ENCODE data around the gene TTC34. TPM values are rescaled to one million over a fixed set of nuclear protein-coding genes. Genes with fewer than 3 reads are reported as not detected.

The TTC34 gene
- total and polyA plus RNA-seq, 9 of the 15 experiments (the other 6 are each of a cell fraction or from before 2014, with no cell fraction given), result 0.03 to 0.38 (median 0.05) TPM; not detected in 2

DNA sequence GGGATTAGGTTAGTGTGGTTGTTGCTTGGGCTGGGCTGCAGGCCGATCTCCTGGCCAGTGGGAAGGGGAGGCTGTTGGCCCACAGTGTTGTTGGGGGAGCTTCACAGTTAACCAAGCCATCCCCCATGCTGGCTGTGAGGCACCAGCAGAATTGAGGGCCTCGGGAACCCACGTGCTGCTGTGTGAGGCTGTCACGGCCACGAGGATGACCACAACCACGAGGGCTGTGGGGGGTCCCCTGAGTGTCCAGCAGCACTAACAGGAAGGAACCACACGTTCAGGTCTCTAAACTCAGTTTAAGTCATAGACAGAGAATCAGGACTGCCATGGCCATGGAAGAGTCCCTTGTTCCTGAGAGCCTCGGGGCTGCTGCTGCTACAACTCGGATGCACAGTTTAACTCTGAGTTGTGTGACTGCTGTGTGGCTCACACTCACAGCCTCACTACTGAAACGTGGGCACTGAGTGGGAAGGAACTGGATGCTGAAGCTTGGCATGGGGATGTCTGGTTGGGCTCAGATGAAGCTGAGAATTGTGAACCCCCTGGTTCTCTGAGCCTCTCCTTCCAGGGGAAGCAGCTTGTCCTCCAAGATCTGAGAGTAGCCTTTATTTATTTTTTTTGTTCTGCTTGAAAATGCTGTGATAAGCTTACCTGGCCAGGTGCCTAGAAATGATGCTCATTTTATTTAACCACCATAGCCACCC lies 163.9 kb downstream of the TTC34 start:
- Histone ChIP-seq H3K79me2 (ENCODE audit: control insufficient read depth, insufficient read depth, low read length) (no peaks in the 10 kb centered on the region), H3K4me3 (no peak overlapping the region), H3K36me3 (ENCODE audit: control insufficient read depth, insufficient read depth, low read length) (no peaks in the 10 kb centered on the region), H3K27ac (ENCODE audit: extremely low read depth, low read depth, low read length) (no peak overlapping the region), H4K20me1 (replicated peaks; ENCODE audit: control insufficient read depth, insufficient read depth, low read length) (no peaks in the 10 kb centered on the region), H3K4me1 (replicated peaks in 1 of 2; ENCODE audit: control insufficient read depth in 2 of 2, insufficient read depth in 2 of 2, low read length in 2 of 2) (peaks cover 0 to 30% of the 10 kb centered on the region in 2 experiments; a peak in 2 of 5 replicates), H3K27me3 (ENCODE audit: control insufficient read depth in 2 of 2, insufficient read depth in 2 of 2, low read length in 2 of 2) (peaks cover 0 to 4% of the 10 kb centered on the region in 2 experiments; a peak in 1 of 5 replicates), H3K9me1 (ENCODE audit: control insufficient read depth, insufficient read depth, low read length) (peaks cover 2% of the 10 kb centered on the region), H2AFZ (ENCODE audit: low read depth, low read length) (no peak overlapping the region), H3K9me3 (replicated peaks; ENCODE audit: control insufficient read depth, insufficient read depth, low read depth, low read length) (no peaks in the 10 kb centered on the region), H3K9ac (ENCODE audit: insufficient read depth in 1 of 2, low read depth in 2 of 2, low read length in 2 of 2) (no peak overlapping the region), H3K4me2 (ENCODE audit: insufficient read depth, low read length) (no peak overlapping the region)
- POLR2A ChIA-PET, result interaction anchor here (0.6 kb wide), 2 partner anchors 35 to 252 kb away, joined by 3 to 4 read pairs; no protein-coding TSS in a partner anchor
- intact Hi-C loops (cut with micrococcal nuclease), result no loop called here
- in situ Hi-C loops (cut with MboI), result loop anchor here (10.0 kb wide), 1 partner anchor 223 kb away; the partner anchor contains the start of gene PEX10
- BruUV-seq (replicated peaks), result no TSS peak
- no peak for FAIRE-seq
- ATAC-seq, result no peak
- CTCF ChIA-PET (ENCODE audit: low intra/inter-chr PET ratio), result no interaction called here
- WGBS (ENCODE audit: insufficient coverage, low coverage, missing lambda C conversion rate), result 2% methylated on average over 10 of the region's 10 CpGs
- DNase-seq (ENCODE audit: extremely low read depth in 1 of 4, low spot score in 3 of 4), result no peak
- peak; percentile 54 for TF ChIP-seq POLR2G (IDR thresholded peaks at IDR 0.05; ENCODE audit: low read depth, low read length)
- TF ChIP-seq, protein P1, sequence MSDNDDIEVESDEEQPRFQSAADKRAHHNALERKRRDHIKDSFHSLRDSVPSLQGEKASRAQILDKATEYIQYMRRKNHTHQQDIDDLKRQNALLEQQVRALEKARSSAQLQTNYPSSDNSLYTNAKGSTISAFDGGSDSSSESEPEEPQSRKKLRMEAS (CRISPR knock-in tag; IDR thresholded peaks at IDR 0.05), result 0 out of 2 replicates have a peak, but pooled peaks have one; percentile 16
- TF ChIP-seq MGA (IDR thresholded peaks at IDR 0.05), result peak; percentile 30; the same call in 1 of the 2 replicates
- TF ChIP-seq, protein P2, sequence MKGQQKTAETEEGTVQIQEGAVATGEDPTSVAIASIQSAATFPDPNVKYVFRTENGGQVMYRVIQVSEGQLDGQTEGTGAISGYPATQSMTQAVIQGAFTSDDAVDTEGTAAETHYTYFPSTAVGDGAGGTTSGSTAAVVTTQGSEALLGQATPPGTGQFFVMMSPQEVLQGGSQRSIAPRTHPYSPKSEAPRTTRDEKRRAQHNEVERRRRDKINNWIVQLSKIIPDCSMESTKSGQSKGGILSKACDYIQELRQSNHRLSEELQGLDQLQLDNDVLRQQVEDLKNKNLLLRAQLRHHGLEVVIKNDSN (CRISPR knock-in tag; IDR thresholded peaks at IDR 0.05), result peak; percentile 25; the same call in 1 of the 2 replicates
- no peak for TF ChIP-seq NR2C1 (IDR thresholded peaks at IDR 0.05)
- TF ChIP-seq NR2C1 (tag; IDR thresholded peaks at IDR 0.05), result no peak
